ENCODE results near the gene CD48.
"Not testable (repeated sequence)": the region's sequence is repeated elsewhere in the genome, so short reads cannot be mapped to it uniquely, and the experiment has no call there.

Gene CD48

DNA sequence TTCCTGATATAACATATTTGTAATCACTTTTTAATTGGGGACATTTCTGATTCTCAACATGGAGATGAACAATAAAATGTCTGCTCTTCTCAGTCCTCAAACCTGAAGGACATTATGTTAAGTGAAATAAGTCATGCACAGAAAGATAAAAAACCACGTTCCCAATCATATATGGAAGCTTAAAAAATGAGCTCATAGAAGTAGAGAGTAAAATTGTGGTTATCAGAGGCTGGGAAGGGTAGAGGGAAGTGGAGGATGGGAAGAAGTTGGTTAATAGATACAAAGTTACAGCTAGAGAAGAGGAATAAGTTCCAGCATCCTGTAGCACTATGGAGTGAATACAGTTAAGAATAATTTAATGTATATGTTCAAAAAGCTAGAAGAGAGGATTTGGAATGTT, 1.5 kb upstream of the CD48 start:
- no peak for DNase-seq (ENCODE audit: low read depth in 2 of 2)

DNA sequence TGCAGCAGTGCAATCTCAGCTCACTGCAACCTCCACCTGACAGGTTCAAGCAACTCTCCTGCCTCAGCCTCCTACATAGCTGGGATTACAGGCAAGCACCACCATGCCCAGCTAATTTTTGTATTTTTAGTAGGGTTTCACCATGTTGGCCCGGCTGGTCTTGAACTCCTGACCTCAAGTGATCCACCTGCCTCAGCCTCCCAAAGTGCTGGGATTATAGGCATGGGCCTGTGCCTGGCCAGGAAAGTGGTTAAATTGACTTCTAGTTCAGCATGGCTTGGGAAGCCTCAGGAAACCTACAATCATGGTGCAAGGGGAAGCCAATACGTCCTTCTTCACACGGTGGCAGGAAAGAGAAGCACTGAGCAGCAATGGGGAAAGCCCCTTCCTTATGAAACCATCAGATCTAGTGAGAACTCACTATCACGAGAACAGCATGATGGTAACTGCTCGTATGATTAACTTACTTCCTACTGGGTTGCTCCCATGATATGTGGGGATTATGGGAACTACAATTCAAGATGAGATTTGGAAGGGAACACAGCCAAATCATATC, 981 bp upstream of the CD48 start:
- not testable (repeated sequence) for DNase-seq (ENCODE audit: low read depth in 2 of 2)

DNA sequence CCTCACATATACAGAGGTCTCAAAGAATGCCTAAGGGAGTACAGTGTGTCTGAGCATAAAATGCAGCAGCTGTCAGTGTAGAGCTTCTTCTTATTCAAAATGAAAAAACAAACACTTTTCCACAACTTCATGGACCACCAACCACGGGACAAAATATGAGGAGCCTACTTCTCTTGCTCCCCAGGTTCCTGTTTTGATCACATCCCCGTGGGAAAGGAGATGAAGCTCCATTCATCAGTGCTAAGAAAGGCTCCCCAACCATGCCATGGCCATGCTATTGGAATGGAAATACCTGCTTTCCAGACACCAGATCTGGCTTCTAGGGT, 383 bp downstream of the CD48 start:
- no peak for DNase-seq (ENCODE audit: low read depth in 2 of 2)

DNA sequence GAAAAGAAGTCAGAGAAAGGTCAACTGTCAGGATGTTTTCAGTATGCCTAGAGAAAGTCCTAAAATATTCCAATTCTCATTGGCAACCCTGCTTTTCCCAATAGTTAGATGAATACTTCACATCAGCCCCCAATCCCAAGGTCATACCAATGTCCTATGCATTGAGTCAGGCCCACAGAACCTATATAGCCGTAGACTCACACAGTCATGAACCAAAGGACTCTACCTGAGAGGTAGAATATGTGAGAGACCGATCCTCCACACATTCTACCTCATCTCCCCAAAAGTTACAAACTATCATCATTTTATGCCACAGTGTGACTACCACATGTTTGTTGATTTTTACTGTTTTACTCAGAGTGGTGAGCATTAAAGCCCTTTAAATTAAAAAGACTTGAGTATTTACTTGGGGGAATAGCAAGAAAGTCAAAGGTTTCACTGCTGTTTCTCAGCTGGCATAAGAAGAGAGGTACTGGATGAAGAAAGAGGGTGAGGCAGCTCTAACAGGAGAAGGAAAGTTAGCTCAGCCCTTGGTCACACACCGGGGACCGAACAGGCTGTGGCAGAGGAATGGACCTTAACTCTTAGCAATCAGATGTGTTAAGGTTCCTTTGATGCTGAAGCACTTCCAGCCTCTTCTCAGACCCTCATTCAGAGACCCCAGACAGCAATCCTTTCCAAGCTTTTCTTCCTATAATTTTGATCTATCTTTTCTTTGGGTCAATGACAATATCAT, 937 bp downstream of the CD48 start:
- no peak for DNase-seq (ENCODE audit: low read depth in 2 of 2)

DNA sequence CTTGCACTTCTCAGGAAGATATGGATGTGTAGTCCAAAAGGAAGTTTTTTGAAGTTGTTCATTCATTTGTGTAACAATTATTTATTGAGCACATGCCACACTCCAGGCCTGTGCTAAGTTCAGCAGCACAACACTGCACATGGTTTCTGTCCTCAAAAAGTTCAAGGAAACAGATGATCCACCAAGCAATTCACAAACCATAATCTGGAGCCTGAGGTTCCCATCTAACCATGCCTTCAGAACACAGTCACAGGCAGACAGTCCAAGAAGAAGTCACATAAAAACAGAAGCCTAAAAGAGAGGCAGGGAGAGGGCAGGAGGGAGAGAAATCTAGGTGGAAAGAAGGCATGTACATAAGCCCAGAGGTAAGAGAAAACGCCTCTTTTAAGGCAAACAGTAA, 1.9 kb downstream of the CD48 start:
- no peak for DNase-seq (ENCODE audit: low read depth in 2 of 2)

DNA sequence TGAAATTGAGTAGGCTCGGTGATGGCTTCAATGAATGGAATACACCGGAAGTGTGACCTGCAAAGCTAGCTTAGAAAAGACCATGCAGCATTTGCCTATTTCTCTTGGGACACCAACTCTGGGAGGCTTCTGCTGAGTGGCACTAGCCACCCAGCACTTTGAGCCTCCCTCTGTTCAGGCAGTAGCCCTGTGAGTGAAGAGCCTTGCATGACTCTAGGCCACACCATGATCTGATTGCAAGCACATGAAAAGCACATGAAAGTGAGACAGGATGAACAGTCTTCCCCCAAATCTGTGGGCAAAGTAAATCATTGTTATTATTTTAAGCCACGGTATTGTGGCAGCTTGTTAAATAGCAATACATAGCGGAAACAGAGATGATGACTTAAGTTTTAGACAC, 2.8 kb downstream of the CD48 start:
- DNase-seq (ENCODE audit: low read depth in 2 of 2): no peak

DNA sequence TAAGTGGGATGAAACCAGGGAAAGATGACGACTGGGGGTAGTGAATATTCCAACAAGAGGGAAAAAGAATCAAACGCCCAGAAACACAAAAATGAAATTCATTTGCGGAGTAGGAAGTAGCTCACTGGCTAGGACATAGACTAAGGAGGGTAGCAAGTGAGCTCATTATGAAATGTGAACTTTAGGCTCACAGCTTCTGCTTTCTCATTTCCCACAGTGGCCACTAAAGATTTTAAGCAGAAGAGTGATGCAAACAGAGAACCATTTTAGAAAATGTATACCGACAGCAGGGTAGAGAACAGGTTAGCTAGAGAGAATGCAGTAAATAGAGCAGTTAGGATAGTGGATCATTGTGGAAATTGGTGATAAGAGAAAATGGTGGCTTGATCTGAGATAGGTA, 3.5 kb downstream of the CD48 start:
- no peak for DNase-seq (ENCODE audit: low read depth in 2 of 2)

DNA sequence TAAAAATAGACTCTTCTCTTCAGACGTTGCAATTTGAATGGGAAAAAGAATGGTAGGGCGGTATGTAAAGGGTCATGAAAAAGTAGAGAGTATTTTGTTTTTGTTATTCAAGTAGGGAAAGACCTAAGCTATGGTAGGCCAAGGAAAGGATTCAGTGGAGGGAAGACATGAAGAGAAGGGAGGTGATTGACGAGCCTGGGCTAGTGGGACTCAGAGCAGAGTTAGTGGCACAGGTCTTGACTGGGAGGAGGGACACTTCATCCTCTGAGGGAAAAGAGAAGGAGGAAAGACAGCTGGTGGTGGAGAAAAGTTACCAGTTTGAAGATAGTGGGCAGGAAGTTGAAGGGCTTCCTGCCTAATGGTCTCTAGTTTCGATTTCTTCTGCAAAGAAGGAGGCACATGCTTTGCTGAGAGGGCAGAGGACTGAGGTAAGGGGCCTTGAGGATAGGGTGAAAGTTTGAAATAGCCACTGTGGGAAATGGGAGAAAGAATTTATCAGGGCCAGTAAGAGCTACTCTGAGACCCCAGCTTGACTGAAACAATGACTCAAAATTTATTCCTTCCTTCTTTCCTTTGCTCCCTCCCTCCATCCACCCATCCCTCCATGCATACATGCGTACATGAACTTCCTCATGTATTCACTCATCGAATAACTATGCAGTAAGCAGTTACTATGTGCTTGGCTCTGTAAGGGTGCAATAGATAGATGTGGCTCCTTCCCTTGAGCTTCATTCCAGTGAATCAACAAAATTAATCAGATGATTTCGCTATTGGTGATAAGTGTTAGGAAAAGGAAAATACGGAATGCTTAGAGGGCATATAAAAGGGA, 4.2 kb downstream of the CD48 start:
- DNase-seq (ENCODE audit: low read depth in 2 of 2): no peak

DNA sequence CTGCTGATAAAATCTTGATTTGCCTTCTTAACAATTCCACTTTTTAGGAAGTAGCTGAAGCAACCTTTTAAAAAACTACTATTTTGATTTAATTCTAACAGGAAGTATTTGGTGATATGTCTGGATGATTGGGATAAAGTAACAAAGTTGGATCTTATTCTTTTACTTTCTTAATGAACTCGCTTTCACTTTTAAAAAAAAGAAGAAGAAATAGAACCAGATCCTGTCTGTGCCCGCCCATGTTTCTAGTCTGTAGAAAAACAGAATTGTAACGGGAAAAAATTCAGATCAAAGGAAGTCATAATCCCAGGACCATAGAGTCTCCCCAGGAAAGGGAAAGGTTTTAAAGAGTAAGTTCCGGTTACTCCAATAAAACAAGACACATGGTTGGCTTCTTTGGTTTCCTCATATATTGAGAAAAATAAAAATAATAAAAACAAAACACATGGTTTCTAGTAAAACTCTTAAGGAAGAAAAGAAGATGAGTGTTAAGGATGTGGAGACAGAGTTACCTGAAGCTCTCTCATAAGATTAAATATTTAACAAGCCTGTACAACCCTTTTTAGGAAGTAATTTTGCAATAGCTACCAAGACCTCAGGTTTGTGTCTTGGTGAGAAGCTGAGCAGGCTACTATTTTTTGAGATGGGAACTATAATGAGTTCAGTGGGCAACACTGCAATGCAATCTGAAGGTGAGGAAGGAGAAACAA, 4.9 kb downstream of the CD48 start:
- DNase-seq (ENCODE audit: low read depth in 2 of 2): no peak

DNA sequence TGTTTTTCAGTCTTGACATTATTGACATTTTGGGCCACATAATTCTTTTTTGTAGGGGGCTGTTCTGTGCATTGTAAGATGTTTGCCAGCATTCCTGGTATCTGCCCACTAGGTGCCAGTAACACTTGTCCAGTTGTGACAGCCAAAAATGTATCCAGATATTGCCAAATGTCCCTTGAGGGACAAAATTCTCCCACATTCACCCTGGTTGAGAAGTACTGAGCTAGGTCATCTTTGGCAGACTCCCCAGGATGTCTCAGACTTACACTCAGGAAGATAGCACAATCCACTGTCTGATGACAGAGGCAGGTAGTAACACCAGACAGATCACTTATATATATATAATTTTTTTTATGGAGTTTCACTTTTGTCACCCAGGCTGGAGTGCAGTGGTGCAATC, 5.9 kb downstream of the CD48 start:
- DNase-seq (ENCODE audit: low read depth in 2 of 2): no peak

DNA sequence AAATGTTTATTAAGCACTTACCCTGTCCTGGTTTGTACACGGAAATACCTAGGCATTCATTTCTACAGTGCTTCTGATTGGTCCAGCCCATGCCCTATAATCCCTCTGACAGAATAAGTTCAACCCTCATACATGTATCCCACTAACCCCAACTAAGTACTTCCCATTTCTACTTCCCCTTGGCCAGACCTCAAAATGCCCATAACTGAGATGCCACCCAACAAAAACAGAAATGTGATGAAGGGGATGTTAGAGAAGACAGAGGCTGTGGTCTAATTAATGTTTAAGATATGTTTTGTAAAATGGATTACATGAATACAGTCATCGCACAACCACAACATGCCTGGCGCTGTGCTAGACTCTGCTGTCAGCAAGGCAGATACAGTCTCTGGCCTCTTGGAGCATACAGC, 6.4 kb downstream of the CD48 start:
- DNase-seq (ENCODE audit: low read depth in 2 of 2): not testable (repeated sequence)

DNA sequence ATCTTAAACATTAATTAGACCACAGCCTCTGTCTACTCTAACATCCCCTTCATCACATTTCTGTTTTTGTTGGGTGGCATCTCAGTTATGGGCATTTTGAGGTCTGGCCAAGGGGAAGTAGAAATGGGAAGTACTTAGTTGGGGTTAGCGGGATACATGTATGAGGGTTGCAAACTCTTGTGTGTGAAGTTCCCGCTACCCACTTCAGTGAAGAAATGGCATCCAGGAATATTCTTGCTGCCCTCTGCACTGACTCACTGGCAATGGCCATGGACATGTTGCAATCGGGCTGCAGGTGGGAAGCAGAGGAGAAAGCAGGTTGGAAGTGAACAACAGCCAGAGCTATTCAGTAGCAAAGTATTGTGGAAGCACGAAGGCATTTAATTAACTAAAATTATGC, 7.4 kb downstream of the CD48 start:
- no peak for DNase-seq (ENCODE audit: low read depth in 2 of 2)

DNA sequence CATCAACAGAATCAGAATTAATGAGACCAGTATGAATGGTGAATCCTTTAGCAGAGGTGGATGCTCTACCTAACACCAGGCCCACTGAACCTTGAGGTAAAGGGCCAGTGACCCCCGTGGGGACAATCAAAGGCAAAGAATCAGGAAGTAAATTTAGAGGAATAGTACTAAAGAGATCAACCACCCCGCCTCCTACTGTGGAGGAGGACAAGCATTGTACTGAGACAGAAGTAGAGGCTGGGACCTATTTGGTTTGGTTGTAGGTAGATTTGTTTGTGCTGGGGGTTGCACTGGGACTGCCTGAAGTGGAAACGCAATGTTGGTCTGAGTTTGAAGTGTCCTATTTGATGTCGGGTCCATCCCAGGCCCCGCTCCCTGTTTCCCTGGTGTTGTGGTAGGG, 9.5 kb downstream of the CD48 start:
- DNase-seq (ENCODE audit: low read depth in 2 of 2): no peak

DNA sequence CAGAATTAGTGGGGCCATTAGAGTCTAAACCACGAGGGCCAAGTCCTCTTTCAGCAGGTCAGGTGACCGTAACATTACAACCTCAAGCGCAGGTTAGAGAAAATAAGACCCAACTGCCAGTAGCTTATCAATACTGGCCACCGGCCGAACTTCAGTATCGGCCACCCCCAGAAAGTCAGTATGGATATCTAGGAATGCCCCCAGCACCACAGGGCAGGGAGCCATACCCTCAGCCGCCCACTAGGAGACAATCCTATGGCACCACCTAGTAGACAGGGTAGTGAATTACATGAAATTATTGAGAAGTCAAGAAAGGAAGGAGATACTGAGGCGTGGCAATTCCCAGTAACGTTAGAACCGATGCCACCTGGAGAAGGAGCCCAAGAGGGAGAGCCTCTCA, 19.2 kb downstream of the CD48 start:
- not testable (repeated sequence) for DNase-seq (ENCODE audit: low read depth in 2 of 2)

DNA sequence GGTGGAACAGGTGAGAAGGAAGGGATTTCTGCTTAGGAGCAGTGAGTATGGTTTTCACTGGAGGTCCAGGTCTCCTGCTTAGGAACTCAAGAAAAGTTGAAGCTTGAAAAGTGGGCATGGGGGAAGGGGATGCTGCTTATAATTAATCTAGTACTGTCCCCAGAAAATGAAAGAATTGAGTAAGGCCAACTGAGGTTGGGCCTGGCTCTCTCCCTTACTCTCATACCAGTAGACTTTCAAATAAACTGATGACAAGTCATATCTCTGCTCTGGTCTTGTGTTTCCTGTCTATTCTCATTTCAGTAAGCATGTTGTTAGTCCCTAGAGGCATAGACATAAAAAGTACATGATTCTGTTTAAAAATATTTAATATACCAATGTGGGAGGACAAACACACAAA, 26.4 kb downstream of the CD48 start:
- no peak for DNase-seq (ENCODE audit: low read depth in 2 of 2)

DNA sequence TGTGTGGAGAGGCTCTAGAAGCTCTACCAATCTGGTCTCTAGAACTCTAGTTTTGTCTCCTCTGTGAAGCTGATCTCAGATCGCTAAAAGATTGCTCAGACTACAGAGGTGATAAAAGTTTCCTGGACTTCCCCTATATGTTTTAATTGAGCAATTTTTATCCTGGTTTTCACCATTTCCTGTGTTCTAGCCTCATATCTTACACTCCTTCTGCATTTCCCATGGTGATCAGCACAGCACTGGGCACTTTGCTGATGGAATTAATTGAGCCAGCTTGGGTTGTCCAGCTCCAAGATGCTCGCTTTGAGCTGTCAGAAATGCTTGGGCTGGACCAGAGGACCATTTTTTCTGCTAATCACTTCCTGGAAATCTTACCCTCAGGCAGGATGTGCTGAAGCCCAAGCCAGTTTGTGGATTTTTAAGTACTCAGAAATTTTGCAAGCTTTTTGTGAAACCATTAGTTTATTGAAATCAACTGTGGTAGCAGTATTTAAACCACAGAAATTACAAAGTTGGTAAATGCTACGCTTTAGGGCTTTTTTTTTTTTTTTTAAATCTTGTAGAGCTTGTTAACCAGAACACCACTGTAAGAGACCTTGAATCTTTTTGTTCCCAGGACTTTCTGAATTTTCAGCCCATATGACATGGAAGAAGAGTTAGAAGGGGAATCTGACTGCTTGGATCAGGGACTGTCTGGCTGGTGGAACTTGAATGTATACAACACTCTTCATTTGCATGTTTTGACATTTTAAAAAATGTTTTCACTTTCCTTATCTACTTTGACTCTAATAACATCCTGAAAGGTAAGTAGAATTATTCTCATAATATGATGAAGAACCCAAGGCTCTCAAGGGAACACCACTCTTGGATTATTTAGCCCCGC, 28.4 kb downstream of the CD48 start:
- DNase-seq (ENCODE audit: low read depth in 2 of 2): no peak

DNA sequence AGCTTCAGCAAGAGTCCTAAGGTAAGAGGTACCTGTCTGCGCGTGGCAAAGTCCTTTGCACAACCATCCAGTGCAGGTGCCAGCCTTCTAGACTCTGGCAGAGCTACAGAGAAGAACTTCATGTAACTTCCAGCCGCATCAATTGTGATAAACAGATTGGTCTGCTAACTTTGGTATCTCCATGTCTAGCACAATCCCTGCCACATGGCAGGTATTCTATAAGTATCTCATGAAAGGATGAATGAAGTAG, 29.8 kb downstream of the CD48 start:
- no peak for DNase-seq (ENCODE audit: low read depth in 2 of 2)

DNA sequence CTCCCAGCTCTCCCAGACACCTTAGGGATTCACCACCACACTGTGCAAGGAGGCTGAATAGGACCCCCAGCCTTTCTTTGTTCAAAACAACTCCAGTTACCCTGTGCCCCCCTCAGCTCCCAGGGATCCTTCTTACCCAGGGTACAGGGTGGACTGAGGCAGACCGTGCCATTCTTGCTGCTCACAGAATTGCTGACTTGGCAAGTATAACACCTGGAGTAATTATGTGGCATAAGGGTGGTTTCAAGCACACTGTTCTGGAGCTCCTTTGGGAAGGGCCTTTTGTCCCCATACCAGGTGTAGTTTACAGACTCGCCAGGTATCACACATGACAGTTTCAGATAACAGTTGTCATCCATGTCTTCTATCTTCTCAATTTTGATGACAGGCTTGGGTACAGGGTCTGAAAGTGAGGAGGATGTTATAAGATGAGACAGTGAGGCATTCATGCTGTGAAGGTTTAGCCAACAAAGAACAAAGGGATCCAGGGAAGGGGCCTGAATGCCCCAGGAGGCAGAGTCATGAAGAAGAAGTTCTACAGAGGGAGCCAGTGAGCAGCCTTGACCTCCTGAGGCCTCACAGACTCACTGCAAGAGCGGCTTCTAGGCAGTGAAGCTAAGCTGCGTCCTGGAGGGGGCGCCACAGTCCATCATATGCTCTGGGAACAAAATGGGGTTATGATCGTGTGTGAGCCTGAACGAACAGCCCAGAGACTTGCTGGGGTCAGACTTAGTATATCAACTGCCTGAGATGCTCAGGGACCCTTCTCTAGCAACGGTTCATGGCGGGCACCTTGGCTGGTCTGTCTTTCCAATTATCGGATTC, 30.3 kb downstream of the CD48 start:
- peak in 1 of 2 experiments; percentile 2 for DNase-seq (ENCODE audit: low read depth in 2 of 2)

DNA sequence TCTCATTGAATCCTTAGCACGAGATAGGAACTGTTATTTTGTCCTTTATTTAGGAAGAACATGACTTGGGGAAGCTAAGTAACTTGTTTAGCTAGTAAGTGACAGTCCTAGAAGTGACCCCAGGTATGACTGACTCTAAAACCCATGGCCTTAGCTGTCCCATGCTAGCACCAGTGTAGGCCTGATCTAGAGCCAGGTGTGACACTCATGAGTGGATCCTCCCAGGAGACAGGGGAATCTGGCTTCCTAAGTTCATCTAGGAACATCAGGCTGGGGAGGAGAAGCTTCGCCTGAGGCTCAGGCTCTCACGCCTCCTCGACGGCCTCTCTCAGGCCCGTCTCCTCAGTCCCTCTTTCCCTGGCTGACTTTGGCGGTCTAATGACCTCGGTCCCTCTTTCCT, 31.2 kb downstream of the CD48 start:
- no peak for DNase-seq (ENCODE audit: low read depth in 2 of 2)

DNA sequence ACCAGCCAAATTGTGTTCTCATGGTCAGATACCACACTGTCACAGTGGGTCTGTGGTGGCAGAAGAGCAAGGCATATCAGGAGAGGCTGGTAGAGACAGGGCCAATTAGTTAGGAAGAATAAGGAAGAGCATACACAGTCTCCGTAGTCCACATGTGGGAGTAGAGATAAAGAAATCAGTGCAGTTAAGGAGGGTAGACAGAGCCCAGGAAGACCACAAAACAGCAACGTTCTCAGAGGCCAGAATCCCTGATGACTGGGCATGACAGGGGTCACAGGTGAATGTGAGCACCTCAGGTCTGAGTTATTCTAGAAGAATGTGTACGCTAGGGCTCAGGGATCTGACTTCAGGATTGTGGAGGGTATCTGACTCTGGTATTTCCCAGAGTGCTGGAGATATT, 31.7 kb downstream of the CD48 start:
- no peak for DNase-seq (ENCODE audit: low read depth in 2 of 2)
